Central memory CD4-positive, alpha-beta T cell (primary cell): ENCODE measurements around the gene RBM10.
"Not testable (repeated sequence)": the region's sequence is repeated elsewhere in the genome, so short reads cannot be mapped to it uniquely, and the experiment has no call there.

ENCODE experiments used
- DNase-seq: peaks from one replicate; pipeline ENCODE4 v3.0.0; 2022
- total RNA-seq, 3 experiments: gene quantifications; one replicate each; lab custom pipeline; 2026; lab: John Stamatoyannopoulos, UW

The RBM10 gene, protein sequence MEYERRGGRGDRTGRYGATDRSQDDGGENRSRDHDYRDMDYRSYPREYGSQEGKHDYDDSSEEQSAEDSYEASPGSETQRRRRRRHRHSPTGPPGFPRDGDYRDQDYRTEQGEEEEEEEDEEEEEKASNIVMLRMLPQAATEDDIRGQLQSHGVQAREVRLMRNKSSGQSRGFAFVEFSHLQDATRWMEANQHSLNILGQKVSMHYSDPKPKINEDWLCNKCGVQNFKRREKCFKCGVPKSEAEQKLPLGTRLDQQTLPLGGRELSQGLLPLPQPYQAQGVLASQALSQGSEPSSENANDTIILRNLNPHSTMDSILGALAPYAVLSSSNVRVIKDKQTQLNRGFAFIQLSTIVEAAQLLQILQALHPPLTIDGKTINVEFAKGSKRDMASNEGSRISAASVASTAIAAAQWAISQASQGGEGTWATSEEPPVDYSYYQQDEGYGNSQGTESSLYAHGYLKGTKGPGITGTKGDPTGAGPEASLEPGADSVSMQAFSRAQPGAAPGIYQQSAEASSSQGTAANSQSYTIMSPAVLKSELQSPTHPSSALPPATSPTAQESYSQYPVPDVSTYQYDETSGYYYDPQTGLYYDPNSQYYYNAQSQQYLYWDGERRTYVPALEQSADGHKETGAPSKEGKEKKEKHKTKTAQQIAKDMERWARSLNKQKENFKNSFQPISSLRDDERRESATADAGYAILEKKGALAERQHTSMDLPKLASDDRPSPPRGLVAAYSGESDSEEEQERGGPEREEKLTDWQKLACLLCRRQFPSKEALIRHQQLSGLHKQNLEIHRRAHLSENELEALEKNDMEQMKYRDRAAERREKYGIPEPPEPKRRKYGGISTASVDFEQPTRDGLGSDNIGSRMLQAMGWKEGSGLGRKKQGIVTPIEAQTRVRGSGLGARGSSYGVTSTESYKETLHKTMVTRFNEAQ
- total RNA-seq, result 75.8 to 138 (median 106) reads per million in 3 experiments

- peak; percentile 91 for DNase-seq
Observed at GRCh38 chrX:47144626-47145394, at the start of gene RBM10, which contains the start of gene NDUFB11. TSS of gene RBM10 (plus strand) at chrX:47145221. CDS start at chrX:47147482, 2,261 bp downstream. TSS of gene NDUFB11 (minus strand) at chrX:47144702. CDS start at chrX:47144679, 23 bp downstream.

DNA sequence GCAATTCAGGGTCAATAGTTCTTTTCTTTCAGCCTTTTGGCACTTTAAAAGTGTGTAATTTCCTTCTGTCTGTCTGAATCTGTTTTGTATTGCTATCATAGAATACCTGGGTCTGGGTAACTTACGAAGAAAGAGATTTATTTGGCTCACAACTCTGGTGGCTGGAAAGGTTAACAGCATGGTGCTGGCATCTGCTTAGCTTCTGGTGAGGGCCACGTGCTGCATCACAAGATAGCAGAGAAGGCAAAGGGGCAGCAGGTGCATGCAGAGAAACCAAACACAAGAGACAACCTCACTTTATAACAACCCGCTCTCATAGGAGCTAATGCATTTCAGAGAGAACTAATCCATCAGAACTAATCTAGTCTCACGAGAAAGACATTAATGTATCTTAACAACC is 48.0 kb upstream of the RBM10 start:
- DNase-seq, result no peak

DNA sequence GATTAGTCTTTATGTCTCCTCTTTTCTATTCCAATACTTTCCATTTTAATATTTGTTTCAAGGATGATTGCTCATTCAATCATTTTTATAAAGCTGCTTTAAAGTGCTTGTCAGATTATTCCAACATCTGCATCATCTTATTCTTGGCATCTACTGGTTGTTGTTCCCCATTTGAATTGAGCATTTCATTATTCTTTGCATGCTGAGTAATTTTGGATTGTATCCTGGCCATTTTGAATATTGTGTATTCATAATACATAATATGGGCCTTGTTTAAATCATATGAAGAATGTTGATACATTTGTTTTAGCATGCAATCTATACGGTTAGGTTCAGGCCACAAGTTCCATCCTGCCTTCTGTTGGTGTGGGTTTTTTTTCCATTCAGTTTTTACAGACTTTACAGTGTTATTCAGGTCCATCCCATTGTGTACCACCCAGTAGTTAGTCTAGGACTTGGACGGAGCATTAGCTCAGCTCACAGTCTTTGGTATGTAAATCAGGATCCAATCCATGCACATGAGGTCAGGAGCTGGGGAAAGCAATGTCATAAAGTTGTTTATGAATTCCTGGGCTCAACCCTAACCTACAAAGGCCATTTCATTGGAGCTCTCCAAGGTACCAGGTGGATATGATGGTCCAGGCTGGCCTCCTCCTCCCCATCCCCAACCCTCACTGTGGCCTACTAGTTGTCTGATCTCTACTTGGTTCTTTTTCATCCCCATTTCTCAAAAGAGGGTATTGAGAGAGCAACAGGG is 46.5 kb upstream of the RBM10 start:
- no peak for DNase-seq

DNA sequence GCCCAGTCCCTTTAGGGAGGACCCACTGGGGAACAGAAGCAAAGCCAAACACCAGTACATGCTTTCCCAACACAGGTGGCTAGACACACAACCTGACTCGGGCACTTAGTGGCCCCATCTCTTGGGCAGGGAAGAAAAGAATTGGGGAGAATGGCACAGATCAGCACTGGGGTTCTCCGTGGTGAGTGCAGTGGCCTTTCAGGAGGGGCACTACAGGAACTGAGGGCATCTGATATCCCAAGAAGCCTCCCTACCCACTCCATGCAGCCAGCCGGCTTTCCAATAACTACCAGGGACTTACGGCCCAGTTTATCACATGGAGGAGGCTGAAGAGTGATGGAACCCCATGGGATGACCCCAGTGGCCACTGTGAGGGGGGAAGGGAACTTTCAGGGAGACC is 43.8 kb upstream of the RBM10 start:
- DNase-seq, result no peak

- not testable (repeated sequence) for DNase-seq
Observed at GRCh38 chrX:47110936-47111615, 33.9 kb upstream of the RBM10 start.

- DNase-seq, result no peak
Observed at GRCh38 chrX:47112316-47112954, 32.6 kb upstream of the RBM10 start.

DNA sequence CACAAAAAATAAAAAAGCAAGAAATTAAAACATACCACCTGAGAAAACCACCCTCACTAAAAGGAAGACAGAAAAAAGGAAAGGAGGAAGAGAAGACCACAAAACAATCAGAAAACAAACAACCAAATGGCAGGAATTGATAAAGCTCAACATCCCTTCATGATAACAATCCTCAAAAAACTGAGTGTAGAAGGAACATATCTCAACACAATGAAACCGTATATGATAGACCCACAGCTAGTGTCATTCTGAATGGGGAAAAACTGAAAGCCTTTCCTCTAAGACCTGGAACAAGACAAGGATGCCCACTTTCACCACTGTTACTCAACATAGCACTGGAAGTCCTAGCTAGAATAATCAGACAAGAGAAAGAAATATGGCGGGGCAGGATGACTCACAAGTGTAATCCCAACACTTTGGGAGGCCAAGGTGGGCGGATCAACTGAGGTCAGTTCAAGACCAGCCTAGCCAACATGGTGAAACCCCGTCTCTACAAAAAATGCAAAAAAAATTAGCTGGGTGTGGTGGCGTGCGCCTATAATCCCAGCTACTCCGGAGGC is 28.4 kb upstream of the RBM10 start:
- not testable (repeated sequence) for DNase-seq

DNA sequence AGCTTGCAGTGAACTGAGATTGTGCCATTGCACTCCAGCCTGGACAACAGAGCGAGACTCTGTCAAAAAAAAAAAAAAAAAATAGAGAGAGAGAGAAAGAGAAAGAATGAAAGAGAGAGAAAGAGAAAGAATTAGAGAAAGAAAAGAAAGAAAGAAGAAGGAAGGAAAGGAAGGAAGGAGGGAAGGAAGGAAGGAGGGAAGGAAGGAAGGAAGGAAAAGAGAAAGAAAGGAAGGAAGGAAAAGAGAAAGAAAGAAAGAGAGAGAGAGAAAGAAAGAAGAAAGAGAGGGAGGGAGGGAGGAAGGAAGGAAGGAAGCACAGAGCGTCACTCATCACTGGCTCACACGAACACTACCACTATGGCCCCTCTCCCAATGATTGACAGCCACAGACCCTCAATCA is 20.6 kb upstream of the RBM10 start:
- DNase-seq, result not testable (repeated sequence)

- DNase-seq, result peak; percentile 90
Observed at GRCh38 chrX:47129157-47129898, 15.7 kb upstream of the RBM10 start.

GRCh38 chrX:47129899-47130358 is 15.1 kb upstream of the RBM10 start:
- DNase-seq, result no peak

GRCh38 chrX:47133493-47133892 is 11.5 kb upstream of the RBM10 start:
- DNase-seq, result no peak

DNA sequence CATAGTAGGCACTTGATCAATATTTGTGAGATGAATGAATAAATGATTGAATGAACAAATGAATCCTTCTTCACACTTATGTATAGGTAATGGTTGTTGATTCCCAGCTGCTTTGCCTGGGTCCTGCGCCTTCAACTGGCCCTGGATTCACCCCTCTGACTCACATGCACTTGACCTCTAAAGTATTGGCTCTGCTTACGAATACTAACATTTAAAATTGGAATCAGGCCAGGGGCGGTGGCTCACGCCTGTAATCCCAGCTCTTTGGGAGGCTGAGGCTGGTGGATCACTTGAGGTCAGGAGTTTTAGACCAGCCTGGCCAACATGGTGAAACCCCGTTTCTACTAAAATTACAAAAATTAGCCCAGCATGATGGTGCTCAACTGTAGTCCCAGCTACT is 9.4 kb upstream of the RBM10 start:
- not testable (repeated sequence) for DNase-seq

DNA sequence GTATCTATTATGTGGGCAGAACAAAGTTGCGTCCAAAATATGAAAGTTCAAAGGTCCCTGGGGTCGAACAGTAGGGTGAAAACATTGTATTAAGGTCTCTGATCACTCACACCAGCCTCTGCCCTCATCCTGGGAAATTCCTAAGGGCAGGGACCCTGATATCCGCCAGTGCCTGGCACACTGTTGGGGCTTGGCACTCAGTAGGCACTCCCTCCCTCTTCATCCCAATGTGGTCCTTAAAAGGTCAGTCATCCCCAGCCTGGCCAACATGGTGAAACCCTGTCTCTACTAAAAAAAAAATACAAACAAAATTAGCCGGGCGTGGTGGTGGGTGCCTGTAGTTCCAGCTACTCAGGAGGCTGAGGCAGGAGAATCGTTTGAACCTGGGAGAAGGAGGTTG is 6.8 kb upstream of the RBM10 start:
- DNase-seq, result no peak

DNA sequence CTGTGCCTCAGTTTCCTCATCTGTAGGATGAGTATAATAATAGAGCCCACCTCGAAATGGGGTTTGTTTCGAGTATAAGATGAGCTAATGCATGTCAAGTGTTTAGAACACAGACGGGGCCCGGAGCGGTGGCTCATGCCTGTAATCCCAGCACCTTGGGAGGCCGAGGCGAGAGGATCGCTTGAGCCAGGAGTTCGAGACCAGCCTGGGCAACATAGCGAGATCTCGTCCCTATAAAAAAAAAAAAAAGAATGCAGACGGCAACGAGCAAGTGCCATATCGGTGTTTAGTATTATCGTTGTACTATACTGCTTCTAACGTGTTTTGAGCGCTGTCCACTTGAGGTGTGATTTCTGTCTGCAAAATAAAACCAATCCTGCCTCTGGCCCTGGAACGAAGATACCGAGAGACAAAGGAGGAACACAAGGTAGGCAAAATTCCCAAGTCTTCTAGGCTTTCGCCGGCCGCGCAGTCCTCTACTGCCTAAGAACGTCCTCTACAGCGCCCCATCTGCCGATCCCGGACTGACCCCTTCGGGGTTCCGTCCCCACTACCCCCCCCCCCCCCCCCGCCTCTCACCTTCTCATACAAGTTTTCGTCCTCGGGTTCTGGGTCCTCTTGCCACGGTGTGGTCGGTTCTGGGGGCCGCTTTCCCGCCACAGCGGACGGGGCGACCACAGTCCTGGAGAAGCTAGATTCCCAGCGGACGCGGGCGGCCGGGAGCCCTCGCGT is 961 bp upstream of the RBM10 start:
- no peak for DNase-seq

DNA sequence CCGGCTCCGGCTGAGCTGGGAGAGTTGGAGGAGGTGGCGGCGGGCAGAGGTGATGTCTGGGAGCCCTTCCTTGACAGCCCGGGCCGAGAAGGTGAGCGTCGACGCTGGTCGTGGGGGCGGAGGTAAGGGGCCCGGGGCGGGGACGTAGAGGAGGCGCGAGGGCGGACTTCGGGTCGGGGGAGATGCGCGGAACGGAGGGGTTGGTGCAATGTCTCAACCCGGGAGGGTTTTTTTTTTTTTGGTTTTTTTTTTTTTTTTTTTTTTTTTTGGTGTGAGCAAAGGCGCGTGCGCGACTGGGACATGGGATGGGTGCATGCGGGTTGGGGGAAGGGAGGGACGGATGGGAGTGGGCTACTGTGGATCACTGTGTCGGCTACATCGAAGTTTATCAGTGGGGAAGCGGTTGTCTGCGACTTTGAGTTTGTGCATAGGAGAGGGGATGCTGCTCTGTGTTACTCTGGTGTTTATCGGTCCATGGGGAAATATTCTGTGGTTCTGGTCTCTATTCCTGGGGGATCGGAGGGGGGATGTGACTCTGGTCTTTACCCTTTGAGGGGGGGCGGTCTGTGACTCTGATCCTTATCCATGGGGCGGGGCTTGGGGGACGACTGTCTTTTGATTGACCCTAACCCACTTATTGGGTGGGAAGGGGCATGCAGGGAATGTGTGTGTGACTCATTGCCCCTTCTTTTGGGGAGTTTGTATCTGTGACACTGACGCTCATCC is 537 bp downstream of the RBM10 start:
- DNase-seq, result no peak

- no peak for DNase-seq
Observed at GRCh38 chrX:47146121-47146935, 1.3 kb downstream of the RBM10 start.
